SU-DHL-6 (cell line): ENCODE measurements around the gene FAM237B.

Experiments used
- H2AFZ ChIP-seq: fragments of 200-600 bp; sonication (generic); 2 replicates; pipeline ENCODE4 v1.6.1; 2014; ENCODE audit warnings: low read depth, mild to moderate bottlenecking, moderate library complexity, mixed read lengths, antibody characterized with exemption, low read length; ENCODE audit not compliant: severe bottlenecking
- H3F3A ChIP-seq: fragments of 200-600 bp; shearing (Covaris generic); 2 replicates; pipeline ENCODE4 v1.6.0; 2016; ENCODE audit warnings: antibody characterized with exemption, mild to moderate bottlenecking; ENCODE audit not compliant: insufficient read depth
- H3K27ac ChIP-seq: fragments of 200-600 bp; sonication (generic); 2 replicates; pipeline ENCODE4 v1.5.1; 2016; ENCODE audit warnings: low read depth, mild to moderate bottlenecking, low read length, moderate library complexity, mixed read lengths
- H3K27me3 ChIP-seq: fragments of 200-600 bp; sonication (generic), shearing (Covaris generic); 2 replicates; pipeline ENCODE4 v1.6.0; 2014; ENCODE audit warnings: mild to moderate bottlenecking, low read length
- H3K36me3 ChIP-seq: fragments of 200-600 bp; sonication (generic); 2 replicates; pipeline ENCODE4 v1.6.1; 2014; ENCODE audit warnings: mild to moderate bottlenecking, low read length, mixed read lengths
- H3K4me2 ChIP-seq: fragments of 300-600, 200-600 bp; shearing (Covaris generic), sonication (generic); 2 replicates; pipeline ENCODE4 v1.6.0; 2014; ENCODE audit warnings: low read length, low read depth, mild to moderate bottlenecking; ENCODE audit not compliant: poor library complexity, severe bottlenecking
- H3K4me3 ChIP-seq: fragments of 200-600 bp; sonication (generic); 2 replicates; pipeline ENCODE4 v1.5.1; 2014; ENCODE audit warnings: antibody characterized with exemption, low read length, mild to moderate bottlenecking, mixed read lengths; ENCODE audit not compliant: insufficient read depth, poor library complexity, severe bottlenecking
- H3K79me2 ChIP-seq: fragments of 200-600 bp; sonication (generic); 2 replicates; pipeline ENCODE4 v1.6.1; 2014; ENCODE audit warnings: mild to moderate bottlenecking, low read length, moderate library complexity; ENCODE audit not compliant: insufficient read depth
- H3K9ac ChIP-seq: fragments of 200-600 bp; sonication (generic); 2 replicates; pipeline ENCODE4 v1.7.0; 2014; ENCODE audit warnings: mild to moderate bottlenecking, low read length
- H3K9me2 ChIP-seq: fragments of 200-600 bp; sonication (generic); replicated peaks from 2 replicates; pipeline ENCODE4 v1.6.1; 2014; ENCODE audit warnings: low read length; ENCODE audit not compliant: insufficient read depth
- H3K9me3 ChIP-seq: fragments of 200-600 bp; sonication (generic); 2 replicates; pipeline ENCODE4 v1.6.1; 2014; ENCODE audit warnings: low read length, mixed read lengths; ENCODE audit not compliant: insufficient read depth
- H4K20me1 ChIP-seq: fragments of 200-600 bp; sonication (generic); 2 replicates; pipeline ENCODE4 v1.6.1; 2014; ENCODE audit warnings: low read depth, mild to moderate bottlenecking, antibody characterized with exemption, low read length, moderate library complexity, mixed read lengths
- CTCF ChIP-seq: fragments of 200-600 bp; sonication (generic); IDR thresholded peaks from one replicate; pipeline ENCODE4 v1.5.1; 2017; ENCODE audit warnings: antibody characterized with exemption, mild to moderate bottlenecking, low read length, moderate library complexity; ENCODE audit not compliant: insufficient read depth, poor library complexity, severe bottlenecking
- EZH2phosphoT487 ChIP-seq: fragments of 200-600 bp; sonication (generic), shearing (Covaris generic); conservative IDR thresholded peaks from 2 replicates; pipeline ENCODE4 v1.6.1; 2018; ENCODE audit warnings: mild to moderate bottlenecking, antibody characterized with exemption, low read length, moderate library complexity, mixed read lengths

FAM237B gene

GRCh38 chr7:90269163-90269562, 51.9 kb downstream of the FAM237B start:
- H2AFZ ChIP-seq = no peak overlapping the region
- TF ChIP-seq CTCF (no peak), EZH2phosphoT487 (no peak)
- no peaks in the 10 kb centered on the region for H3K9me3 ChIP-seq
- H3K36me3 ChIP-seq = no peaks in the 10 kb centered on the region
- H3K4me3 ChIP-seq = no peak overlapping the region
- H3K79me2 ChIP-seq = no peaks in the 10 kb centered on the region
- no peak overlapping the region for H3K27ac ChIP-seq
- no peaks in the 10 kb centered on the region; the same call in 1 of the 2 replicates for H4K20me1 ChIP-seq
- no peak overlapping the region for H3K4me2 ChIP-seq
- H3F3A ChIP-seq = no peaks in the 10 kb centered on the region
- H3K27me3 ChIP-seq = no peaks in the 10 kb centered on the region
- no peaks in the 10 kb centered on the region for H3K9me2 ChIP-seq
- no peak overlapping the region for H3K9ac ChIP-seq

GRCh38 chr7:90267263-90267858, 53.7 kb downstream of the FAM237B start:
- no peaks in the 10 kb centered on the region for H3K27me3 ChIP-seq
- H2AFZ ChIP-seq = no peak overlapping the region
- no peaks in the 10 kb centered on the region for H3K36me3 ChIP-seq
- H3K9ac ChIP-seq = no peak overlapping the region
- no peaks in the 10 kb centered on the region for H3K9me3 ChIP-seq
- no peak overlapping the region for H3K27ac ChIP-seq
- no peaks in the 10 kb centered on the region for H3K9me2 ChIP-seq
- no peaks in the 10 kb centered on the region for H3K79me2 ChIP-seq
- H3F3A ChIP-seq = no peaks in the 10 kb centered on the region
- no peak overlapping the region for H3K4me2 ChIP-seq
- peaks cover 9% of the 10 kb centered on the region; the same call in 1 of the 2 replicates for H4K20me1 ChIP-seq
- no peak overlapping the region for H3K4me3 ChIP-seq
- TF ChIP-seq EZH2phosphoT487 (no peak), CTCF (no peak)

GRCh38 chr7:90266808-90267207, 54.3 kb downstream of the FAM237B start:
- H3K27me3 ChIP-seq = 0 out of 2 replicates have a peak, but pooled peaks cover 2% of the 10 kb centered on the region
- no peaks in the 10 kb centered on the region for H3K9me2 ChIP-seq
- TF ChIP-seq EZH2phosphoT487 = no peak
- no peak for TF ChIP-seq CTCF
- H3K4me3 ChIP-seq = no peak overlapping the region
- no peak overlapping the region for H3K9ac ChIP-seq
- no peaks in the 10 kb centered on the region for H3F3A ChIP-seq
- peaks cover 9% of the 10 kb centered on the region; the same call in 1 of the 2 replicates for H4K20me1 ChIP-seq
- H3K79me2 ChIP-seq = no peaks in the 10 kb centered on the region
- H3K4me2 ChIP-seq = no peak overlapping the region
- no peak overlapping the region for H3K27ac ChIP-seq
- no peak overlapping the region for H2AFZ ChIP-seq
- no peaks in the 10 kb centered on the region for H3K9me3 ChIP-seq
- H3K36me3 ChIP-seq = no peaks in the 10 kb centered on the region
